PFSK-1 (cell line): ENCODE measurements around the gene OR5C1.

Experiments
- SIN3A ChIP-seq: IDR thresholded peaks from 2 replicates; pipeline ENCODE4 v1.6.1; 2012; ENCODE audit warnings: mild to moderate bottlenecking, low read length, moderate library complexity, borderline replicate concordance; ENCODE audit not compliant: insufficient read depth
- TAF1 ChIP-seq: IDR thresholded peaks from 2 replicates; pipeline ENCODE4 v1.6.1; 2012; ENCODE audit warnings: low read length, control low read depth, borderline replicate concordance; ENCODE audit not compliant: insufficient read depth

DNA sequence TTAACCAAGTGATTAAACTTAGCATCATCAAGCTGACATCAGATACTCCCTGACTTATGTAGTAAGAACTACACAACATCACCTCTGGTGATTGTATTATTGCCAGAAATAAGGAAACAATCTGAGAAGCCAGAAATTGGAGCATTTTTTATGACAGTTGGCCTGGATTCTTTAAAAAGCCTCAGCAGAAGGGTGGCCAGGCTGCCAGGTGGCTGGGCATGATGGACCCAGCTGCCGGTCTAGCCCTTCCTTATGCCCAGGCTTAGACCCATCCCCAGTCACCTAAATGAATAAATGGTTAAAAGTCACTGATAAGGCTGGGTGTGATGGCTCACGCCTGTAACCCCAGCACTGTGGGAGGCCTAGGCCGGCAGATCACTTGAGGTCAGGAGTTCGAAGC lies 24.0 kb downstream of the OR5C1 start:
- TF ChIP-seq TAF1 (no peak), SIN3A (no peak)
